Effector CD8-positive, alpha-beta T cell (primary cell): Measurements from ENCODE around the gene RRAGA.
"Not testable (repeated sequence)": the region's sequence is repeated elsewhere in the genome, so short reads cannot be mapped to it uniquely, and the experiment has no call there.

Experiments used
- DNase-seq: peaks from one replicate; lab custom pipeline; 2025; lab: John Stamatoyannopoulos, UW
- total RNA-seq, 4 experiments: gene quantifications; one replicate each; lab custom pipeline; 2026; lab: John Stamatoyannopoulos, UW

Gene RRAGA
- total RNA-seq = 33.0 to 51.1 (median 39.7) reads per million in 4 experiments

- peak; percentile 88 for DNase-seq
Measured at GRCh38 chr9:19048966-19049916, at the start of gene RRAGA. Gene RRAGA, plus strand, starts transcription at chr9:19049427. Its CDS starts 233 bp downstream, at chr9:19049660.

- no peak for DNase-seq
Measured at GRCh38 chr9:19000133-19000532, 49.1 kb upstream of the RRAGA start.

- DNase-seq = no peak
Measured at GRCh38 chr9:19009391-19009965, 39.7 kb upstream of the RRAGA start.

GRCh38 chr9:19018201-19018600, 31.0 kb upstream of the RRAGA start:
- DNase-seq = no peak

- DNase-seq = no peak
Measured at GRCh38 chr9:19020886-19021455, 28.3 kb upstream of the RRAGA start.

- DNase-seq = not testable (repeated sequence)
Measured at GRCh38 chr9:19021649-19022048, 27.6 kb upstream of the RRAGA start.

- no peak for DNase-seq
Measured at GRCh38 chr9:19022206-19022605, 27.0 kb upstream of the RRAGA start.

- DNase-seq = no peak
Measured at GRCh38 chr9:19023078-19023477, 26.1 kb upstream of the RRAGA start.

- DNase-seq = no peak
Measured at GRCh38 chr9:19026375-19026774, 22.9 kb upstream of the RRAGA start.

- DNase-seq = no peak
Measured at GRCh38 chr9:19027825-19028224, 21.4 kb upstream of the RRAGA start.

GRCh38 chr9:19028835-19029451, 20.3 kb upstream of the RRAGA start:
- no peak for DNase-seq

- no peak for DNase-seq
Measured at GRCh38 chr9:19030899-19031298, 18.3 kb upstream of the RRAGA start.

- DNase-seq = no peak
Measured at GRCh38 chr9:19032406-19032805, 16.8 kb upstream of the RRAGA start.

- no peak for DNase-seq
Measured at GRCh38 chr9:19033015-19033414, 16.2 kb upstream of the RRAGA start, which contains the start of gene SAXO1. Gene SAXO1, minus strand, starts transcription at chr9:19033209. Its CDS starts 301 bp downstream, at chr9:19032908.

- no peak for DNase-seq
Measured at GRCh38 chr9:19036611-19037010, 12.6 kb upstream of the RRAGA start.

GRCh38 chr9:19049917-19050636, 850 bp downstream of the RRAGA start:
- no peak for DNase-seq

GRCh38 chr9:19050637-19051591, 1.7 kb downstream of the RRAGA start:
- no peak for DNase-seq

- DNase-seq = no peak
Measured at GRCh38 chr9:19057033-19057432, 7.8 kb downstream of the RRAGA start.

- DNase-seq = no peak
Measured at GRCh38 chr9:19074229-19074628, 25.0 kb downstream of the RRAGA start.

GRCh38 chr9:19074836-19075235, 25.6 kb downstream of the RRAGA start:
- no peak for DNase-seq
